Colonic mucosa (tissue), 4 donors: Measurements from ENCODE around the gene CDK10. TPM values are rescaled to one million over a fixed set of nuclear protein-coding genes. Genes with fewer than 3 reads are reported as not detected.
"Not testable (repeated sequence)": the region's sequence is repeated elsewhere in the genome, so short reads cannot be mapped to it uniquely, and the experiment has no call there.

Source experiments
- DNase-seq: peaks from one replicate; pipeline ENCODE4 v3.0.0-alpha.2; 2020
- H3K27ac ChIP-seq: fragments of 200-600 bp; one replicate; pipeline ENCODE4 v1.8.0; 2021
- H3K27me3 ChIP-seq: fragments of 200-600 bp; one replicate; pipeline ENCODE4 v1.8.0; 2021
- H3K36me3 ChIP-seq: fragments of 200-600 bp; one replicate; pipeline ENCODE4 v1.8.0; 2021
- H3K4me1 ChIP-seq: fragments of 200-600 bp; one replicate; pipeline ENCODE4 v1.8.0; 2021; ENCODE audit warnings: mild to moderate bottlenecking
- H3K4me3 ChIP-seq: fragments of 200-600 bp; one replicate; pipeline ENCODE4 v1.8.0; 2021
- H3K9ac ChIP-seq, 2 donors: one replicate each; pipeline ENCODE4 v1.7.0; 2013; ENCODE audit warnings: control low read depth in 2 of 2, low read depth in 2 of 2, low read length in 2 of 2
- H3K9me3 ChIP-seq: fragments of 200-600 bp; one replicate; pipeline ENCODE4 v1.8.0; 2021
- intact Hi-C: fragments of 100-400 bp; cut with DNase I; formaldehyde crosslinking; loops from one replicate; pipeline ENCODE4 v1.14.1; 2022
- total RNA-seq, 2 donors: library from RNA; stranded (reverse); fragmentation: NEBNext Ultra II Directional in 1 of 2; extraction: Animal tissue kit (Norgen Biotek cat#: 25700) in 1 of 2; gene quantifications; one replicate each; pipeline ENCODE4 v1.2.1, GENCODE V29; 2021
- TF ChIP-seq, protein P1 (sequence below): fragments of 200-600 bp; IDR thresholded peaks from one replicate; pipeline ENCODE4 v1.8.0; 2022; ENCODE audit warnings: antibody characterized with exemption, mild to moderate bottlenecking
- donor health status: healthy.
- donor health status: DM: no; HTN: no; CAD: no.
- donor health status: DM: no; HTN: no; CAD: no.

CDK10 gene
- total RNA-seq, 2 donors from 2014 or later = 72.2 to 136 TPM

DNA sequence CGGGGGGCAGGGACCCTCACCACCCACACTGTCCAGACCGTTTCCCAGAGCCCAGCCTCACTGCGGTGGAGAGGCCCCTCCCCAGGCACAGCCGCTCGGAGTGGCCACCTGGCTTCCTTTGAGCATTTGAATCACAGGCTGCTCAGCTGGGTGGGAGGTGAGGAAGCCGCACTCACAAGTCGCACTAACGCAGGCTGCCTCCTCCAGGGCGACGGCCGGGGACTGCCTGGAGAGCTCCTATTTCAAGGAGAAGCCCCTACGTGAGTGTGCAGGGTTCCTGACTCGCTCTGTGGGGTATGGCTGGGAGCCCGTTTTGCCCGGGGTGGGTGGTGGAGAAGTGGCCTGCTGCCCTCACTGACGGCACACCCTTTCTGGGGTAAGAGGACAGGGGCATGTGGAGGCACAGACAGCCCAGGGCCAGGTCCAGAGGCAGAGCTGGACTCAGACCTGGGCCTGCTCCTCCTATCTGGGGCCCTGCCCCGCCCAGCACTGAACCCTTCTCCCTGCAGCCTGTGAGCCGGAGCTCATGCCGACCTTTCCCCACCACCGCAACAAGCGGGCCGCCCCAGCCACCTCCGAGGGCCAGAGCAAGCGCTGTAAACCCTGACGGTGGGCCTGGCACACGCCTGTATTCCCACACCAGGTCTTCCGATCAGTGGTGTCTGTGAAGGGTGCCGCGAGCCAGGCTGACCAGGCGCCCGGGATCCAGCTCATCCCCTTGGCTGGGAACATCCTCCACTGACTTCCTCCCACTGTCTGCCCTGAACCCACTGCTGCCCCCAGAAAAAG is 8.8 kb downstream of the CDK10 start:
- Histone ChIP-seq H3K9ac (no peak overlapping the region), H3K36me3 (peaks cover 17% of the 10 kb centered on the region), H3K27me3 (no peaks in the 10 kb centered on the region), H3K27ac (no peak overlapping the region), H3K4me3 (no peak overlapping the region), H3K9me3 (no peaks in the 10 kb centered on the region), H3K4me1 (peaks cover 4% of the 10 kb centered on the region)
- intact Hi-C loops = no loop called here
- no peak for DNase-seq
- TF ChIP-seq, protein P1, sequence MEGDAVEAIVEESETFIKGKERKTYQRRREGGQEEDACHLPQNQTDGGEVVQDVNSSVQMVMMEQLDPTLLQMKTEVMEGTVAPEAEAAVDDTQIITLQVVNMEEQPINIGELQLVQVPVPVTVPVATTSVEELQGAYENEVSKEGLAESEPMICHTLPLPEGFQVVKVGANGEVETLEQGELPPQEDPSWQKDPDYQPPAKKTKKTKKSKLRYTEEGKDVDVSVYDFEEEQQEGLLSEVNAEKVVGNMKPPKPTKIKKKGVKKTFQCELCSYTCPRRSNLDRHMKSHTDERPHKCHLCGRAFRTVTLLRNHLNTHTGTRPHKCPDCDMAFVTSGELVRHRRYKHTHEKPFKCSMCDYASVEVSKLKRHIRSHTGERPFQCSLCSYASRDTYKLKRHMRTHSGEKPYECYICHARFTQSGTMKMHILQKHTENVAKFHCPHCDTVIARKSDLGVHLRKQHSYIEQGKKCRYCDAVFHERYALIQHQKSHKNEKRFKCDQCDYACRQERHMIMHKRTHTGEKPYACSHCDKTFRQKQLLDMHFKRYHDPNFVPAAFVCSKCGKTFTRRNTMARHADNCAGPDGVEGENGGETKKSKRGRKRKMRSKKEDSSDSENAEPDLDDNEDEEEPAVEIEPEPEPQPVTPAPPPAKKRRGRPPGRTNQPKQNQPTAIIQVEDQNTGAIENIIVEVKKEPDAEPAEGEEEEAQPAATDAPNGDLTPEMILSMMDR = no peak

- Histone ChIP-seq H3K36me3 (peaks cover 16% of the 10 kb centered on the region), H3K27ac (no peak overlapping the region), H3K27me3 (no peaks in the 10 kb centered on the region), H3K4me3 (no peak overlapping the region), H3K9ac (no peak overlapping the region), H3K9me3 (no peaks in the 10 kb centered on the region), H3K4me1 (peaks cover 8% of the 10 kb centered on the region)
- intact Hi-C loops = no loop called here
- TF ChIP-seq, protein P1 = no peak
- DNase-seq = no peak
Observed at GRCh38 chr16:89695875-89696669, 9.6 kb downstream of the CDK10 start.

DNA sequence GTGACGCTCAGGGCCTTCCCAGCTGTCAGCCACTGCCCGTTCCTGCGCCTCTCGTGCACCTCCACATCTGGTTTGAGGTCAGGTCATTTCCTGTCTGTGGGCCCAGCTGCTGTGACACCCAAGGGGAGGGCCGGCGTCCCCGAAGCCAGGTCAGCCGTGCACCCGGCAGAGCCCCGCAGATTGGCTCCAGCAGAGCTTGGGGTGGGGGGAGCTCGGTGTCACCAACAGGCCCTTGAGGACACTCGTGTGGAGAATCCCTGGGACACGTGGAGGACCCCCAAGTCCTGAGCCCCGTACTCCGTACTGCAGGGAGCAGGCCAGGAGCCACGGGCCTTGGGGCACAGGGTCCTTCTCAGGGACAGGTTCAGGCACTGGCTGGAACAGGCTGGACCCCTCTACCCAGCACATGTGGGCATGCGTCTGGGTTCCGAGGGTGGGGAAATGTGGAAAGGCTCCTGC is 10.2 kb downstream of the CDK10 start:
- Histone ChIP-seq H3K9me3 (no peaks in the 10 kb centered on the region), H3K27me3 (no peaks in the 10 kb centered on the region), H3K9ac (no peak overlapping the region), H3K36me3 (peaks cover 12% of the 10 kb centered on the region), H3K27ac (no peak overlapping the region), H3K4me1 (peaks cover 8% of the 10 kb centered on the region), H3K4me3 (no peak overlapping the region)
- intact Hi-C loops = no loop called here
- TF ChIP-seq, protein P1 = no peak
- DNase-seq = no peak

GRCh38 chr16:89697161-89697615 is 10.7 kb downstream of the CDK10 start:
- Histone ChIP-seq H3K27me3 (no peaks in the 10 kb centered on the region), H3K27ac (no peak overlapping the region), H3K4me3 (no peak overlapping the region), H3K9me3 (no peaks in the 10 kb centered on the region), H3K4me1 (peaks cover 8% of the 10 kb centered on the region), H3K9ac (no peak overlapping the region), H3K36me3 (peaks cover 7% of the 10 kb centered on the region)
- intact Hi-C loops = no loop called here
- TF ChIP-seq, protein P1 = no peak
- DNase-seq = no peak

DNA sequence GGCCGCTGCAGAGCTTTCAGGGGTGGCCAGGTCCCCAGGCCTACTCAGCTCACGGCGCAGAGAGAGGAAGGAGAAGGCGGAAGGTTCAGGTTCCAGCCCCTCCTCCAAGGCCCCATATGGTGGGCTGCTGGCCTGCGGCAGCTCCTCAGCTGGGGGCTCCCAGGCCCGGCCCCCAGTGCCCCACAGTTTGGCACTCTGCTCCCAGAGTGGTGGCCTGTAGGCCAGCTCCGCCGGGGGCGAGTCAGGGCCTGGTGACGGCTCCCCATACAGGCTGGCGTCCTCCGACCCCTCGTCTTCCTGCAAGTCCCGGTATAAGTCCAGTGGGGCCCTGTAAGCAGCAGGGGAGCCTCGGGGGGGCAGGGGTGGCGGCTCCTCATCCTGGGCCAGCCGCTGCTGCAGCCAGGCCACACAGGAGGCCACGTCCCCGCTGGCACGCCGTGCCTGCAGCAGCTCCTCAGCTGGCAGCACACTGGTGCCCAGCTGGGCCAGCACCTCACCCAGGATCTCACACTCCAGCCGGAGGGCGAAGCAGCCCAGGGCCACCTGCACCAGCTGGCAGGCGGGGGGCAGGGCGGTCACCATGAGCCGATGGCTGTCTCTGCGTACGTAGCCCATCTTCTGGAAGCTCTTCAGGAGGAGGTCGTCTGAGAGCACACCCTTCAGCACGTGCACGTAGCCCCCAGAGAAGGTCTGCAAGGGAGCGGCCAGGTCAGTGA is 11.3 kb downstream of the CDK10 start:
- no peak overlapping the region for H3K9ac ChIP-seq
- peak; percentile 22 for DNase-seq

GRCh38 chr16:89698717-89699116 is 12.2 kb downstream of the CDK10 start:
- H3K4me3 ChIP-seq, H3K4me1 ChIP-seq, H3K27ac ChIP-seq, H3K9ac ChIP-seq, H3K36me3 ChIP-seq, DNase-seq, intact Hi-C loops, H3K27me3 ChIP-seq, H3K9me3 ChIP-seq: not testable (repeated sequence)

More for the DNA sequence above, 11.3 kb downstream of the CDK10 start:
- Histone ChIP-seq H3K9me3 (no peaks in the 10 kb centered on the region), H3K27me3 (no peaks in the 10 kb centered on the region), H3K4me1 (peaks cover 8% of the 10 kb centered on the region), H3K27ac (no peak overlapping the region), H3K36me3 (peaks cover 4% of the 10 kb centered on the region), H3K4me3 (no peak overlapping the region)
- intact Hi-C loops = no loop called here
- TF ChIP-seq, protein P1 = no peak

DNA sequence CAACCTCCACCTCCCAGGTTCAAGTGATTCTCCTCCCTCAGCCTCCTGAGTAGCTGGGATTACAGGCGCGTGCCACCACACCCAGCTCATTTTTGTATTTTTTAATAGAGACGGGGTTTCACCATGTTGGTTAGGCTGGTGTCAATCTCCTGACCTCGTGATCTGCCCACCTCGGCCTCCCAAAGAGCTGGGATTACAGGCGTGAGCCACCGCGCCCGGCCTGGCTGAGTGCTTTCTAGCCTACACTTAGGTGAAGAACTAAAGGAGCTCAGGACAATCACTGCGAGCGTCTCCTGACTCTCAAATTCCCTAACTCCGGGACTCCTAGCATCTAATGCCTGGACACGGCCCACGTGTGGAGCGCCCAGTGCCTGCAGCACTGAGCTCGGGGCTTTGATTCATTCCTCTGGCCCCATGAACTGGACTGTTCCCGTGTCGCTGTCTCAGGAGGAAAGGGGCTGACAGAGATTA is 13.2 kb downstream of the CDK10 start:
- DNase-seq = not testable (repeated sequence)

More for the DNA sequence above, 13.2 kb downstream of the CDK10 start:
- Histone ChIP-seq H3K27ac (peak overlapping the region; percentile 28), H3K9ac (peak overlapping the region in 1 of 2 donors; percentile 46), H3K4me3 (peak overlapping the region; percentile 10)
- H3K4me1 ChIP-seq, H3K36me3 ChIP-seq, H3K27me3 ChIP-seq, intact Hi-C loops, H3K9me3 ChIP-seq: not testable (repeated sequence)
